Right cardiac atrium (tissue), 5 donors: Measurements from ENCODE around the gene IL18R1. TPM values are rescaled to one million over a fixed set of nuclear protein-coding genes. Genes with fewer than 3 reads are reported as not detected.

Source experiments
- ATAC-seq, 2 donors: fragments of 200-7000 bp; cut with Tn5 transposase; one replicate each; pipeline versions ENCODE4 v1.8.0 to v1.9.1; 2020; ENCODE audit warnings: moderate library complexity in 2 of 2, mild to moderate bottlenecking in 1 of 2
- DNase-seq, 3 donors: peaks; one replicate each; pipeline ENCODE4 v3.0.0-alpha.2; 2020
- H3K27ac ChIP-seq: one replicate; pipeline ENCODE4 v1.5.1; 2013; ENCODE audit warnings: mild to moderate bottlenecking, low read length, control low read depth, moderate library complexity
- H3K27me3 ChIP-seq: one replicate; pipeline ENCODE4 v1.6.1; 2013; ENCODE audit not compliant: control insufficient read depth, insufficient read depth
- H3K4me1 ChIP-seq: one replicate; pipeline ENCODE4 v1.6.1; 2013; ENCODE audit warnings: low read length; ENCODE audit not compliant: control insufficient read depth, insufficient read depth
- H3K4me3 ChIP-seq: one replicate; pipeline ENCODE4 v1.5.1; 2013; ENCODE audit warnings: low read length, control low read depth
- H3K9me3 ChIP-seq: one replicate; pipeline ENCODE4 v1.6.1; 2013; ENCODE audit warnings: low read length; ENCODE audit not compliant: control insufficient read depth
- WGBS: extraction: QIAGEN DNeasy Blood & Tissue Kit; methylation state at CpG from one replicate; pipeline ENCODE4 v1.1.7; 2013; 5-methylcytosine and 5-hydroxymethylcytosine counted together
- intact Hi-C, 4 donors: fragments of 100-400 bp; cut with DNase I; formaldehyde crosslinking; loops; one replicate each; pipeline versions ENCODE4 v1.11.0 to v1.14.0; 2022 to 2023
- polyA plus RNA-seq: library from polyadenylated mRNA; stranded (reverse); fragments of 200-250 nt; gene quantifications from one replicate; pipeline ENCODE4 v1.2.3, GENCODE V29; 2013
- total RNA-seq, 4 donors: library from RNA; stranded (reverse); fragmentation: NEBNext Ultra II Directional; extraction: Animal tissue kit (Norgen Biotek cat#: 25700); gene quantifications; one replicate each; pipeline ENCODE4 v1.2.1, GENCODE V29; 2021
- donor health status: healthy with polysubstance abuse.
- donor health status: DM: no; HTN: yes; CAD: no.
- donor health status: DM: no; HTN: no; CAD: no.
- donor health status: DM: no; HTN: yes; CAD: no; lungs with severe emphysema.
- donor health status: DM: yes; HTN: yes; CAD: no.

Gene IL18R1
- total and polyA plus RNA-seq, 5 donors, result 2.2 to 8.1 (median 2.9) TPM

GRCh38 chr2:102391565-102391964 is 36.0 kb downstream of the IL18R1 start:
- Histone ChIP-seq H3K4me3 (no peak overlapping the region), H3K27ac (no peak overlapping the region), H3K4me1 (no peaks in the 10 kb centered on the region), H3K27me3 (no peaks in the 10 kb centered on the region), H3K9me3 (no peaks in the 10 kb centered on the region)
- no peak for DNase-seq
- 78% methylated on average over 2 of the region's 2 CpGs for WGBS
- ATAC-seq, result no peak
- intact Hi-C loops, result no loop called here

GRCh38 chr2:102392096-102392495 is 36.5 kb downstream of the IL18R1 start:
- Histone ChIP-seq H3K27ac (no peak overlapping the region), H3K4me1 (no peaks in the 10 kb centered on the region), H3K27me3 (no peaks in the 10 kb centered on the region), H3K4me3 (no peak overlapping the region), H3K9me3 (no peaks in the 10 kb centered on the region)
- ATAC-seq (no peak), DNase-seq (no peak)
- WGBS, result 77% methylated on average over 3 of the region's 3 CpGs
- intact Hi-C loops, result no loop called here

- no peaks in the 10 kb centered on the region for H3K4me1 ChIP-seq
- no peaks in the 10 kb centered on the region for H3K9me3 ChIP-seq
- H3K27ac ChIP-seq, result no peak overlapping the region
- H3K4me3 ChIP-seq, result no peak overlapping the region
- 30% methylated on average over 1 of the region's 1 CpG for whole genome bisulfite sequencing
- no peak for DNase-seq
- intact Hi-C loops, result no loop called here
- no peak for ATAC-seq
- no peaks in the 10 kb centered on the region for H3K27me3 ChIP-seq
Observed at GRCh38 chr2:102392942-102393341, 37.3 kb downstream of the IL18R1 start.

GRCh38 chr2:102396012-102396411 is 40.4 kb downstream of the IL18R1 start:
- ATAC-seq (no peak), DNase-seq (no peak)
- whole genome bisulfite sequencing, result 65% methylated on average over 2 of the region's 2 CpGs
- H3K27me3 ChIP-seq, result no peaks in the 10 kb centered on the region
- intact Hi-C loops, result no loop called here
- no peaks in the 10 kb centered on the region for H3K9me3 ChIP-seq
- no peak overlapping the region for H3K27ac ChIP-seq
- no peaks in the 10 kb centered on the region for H3K4me1 ChIP-seq
- H3K4me3 ChIP-seq, result no peak overlapping the region

- no peak for ATAC-seq
- intact Hi-C loops, result no loop called here
- no peaks in the 10 kb centered on the region for H3K9me3 ChIP-seq
- no peak overlapping the region for H3K4me3 ChIP-seq
- DNase-seq, result no peak
- no peak overlapping the region for H3K27ac ChIP-seq
- no peaks in the 10 kb centered on the region for H3K4me1 ChIP-seq
- 65% methylated on average over 6 of the region's 6 CpGs for WGBS
- no peaks in the 10 kb centered on the region for H3K27me3 ChIP-seq
Observed at GRCh38 chr2:102397209-102397608, 41.6 kb downstream of the IL18R1 start.

GRCh38 chr2:102399499-102400141 is 44.0 kb downstream of the IL18R1 start:
- no peaks in the 10 kb centered on the region for H3K9me3 ChIP-seq
- H3K4me3 ChIP-seq, result no peak overlapping the region
- no peak overlapping the region for H3K27ac ChIP-seq
- DNase-seq, result no peak
- no peak for ATAC-seq
- H3K27me3 ChIP-seq, result no peaks in the 10 kb centered on the region
- intact Hi-C loops, result no loop called here
- H3K4me1 ChIP-seq, result no peaks in the 10 kb centered on the region
- WGBS, result 85% methylated on average over 7 of the region's 7 CpGs

- intact Hi-C loops, result no loop called here
- Histone ChIP-seq H3K27ac (no peak overlapping the region), H3K4me1 (no peaks in the 10 kb centered on the region), H3K4me3 (no peak overlapping the region), H3K9me3 (no peaks in the 10 kb centered on the region), H3K27me3 (no peaks in the 10 kb centered on the region)
- ATAC-seq (no peak), DNase-seq (no peak)
Observed at GRCh38 chr2:102401456-102401855, 45.9 kb downstream of the IL18R1 start.

- intact Hi-C loops, result no loop called here
- no peak for ATAC-seq
- Histone ChIP-seq H3K27ac (no peak overlapping the region), H3K9me3 (no peaks in the 10 kb centered on the region), H3K4me1 (no peaks in the 10 kb centered on the region), H3K4me3 (no peak overlapping the region), H3K27me3 (no peaks in the 10 kb centered on the region)
- no peak for DNase-seq
- WGBS, result 89% methylated on average over 2 of the region's 2 CpGs
Observed at GRCh38 chr2:102401865-102402264, 46.3 kb downstream of the IL18R1 start.

- no peak for DNase-seq
- WGBS, result 93% methylated on average over 3 of the region's 3 CpGs
- no peak for ATAC-seq
- intact Hi-C loops, result no loop called here
- Histone ChIP-seq H3K27me3 (no peaks in the 10 kb centered on the region), H3K27ac (no peak overlapping the region), H3K4me1 (no peaks in the 10 kb centered on the region), H3K9me3 (no peaks in the 10 kb centered on the region), H3K4me3 (no peak overlapping the region)
Observed at GRCh38 chr2:102410952-102411351, 55.4 kb downstream of the IL18R1 start.

- no peak overlapping the region for H3K4me3 ChIP-seq
- DNase-seq, result no peak
- WGBS, result 81% methylated on average over 3 of the region's 3 CpGs
- no peaks in the 10 kb centered on the region for H3K9me3 ChIP-seq
- intact Hi-C loops, result no loop called here
- no peaks in the 10 kb centered on the region for H3K27me3 ChIP-seq
- no peaks in the 10 kb centered on the region for H3K4me1 ChIP-seq
- no peak overlapping the region for H3K27ac ChIP-seq
- ATAC-seq, result no peak
Observed at GRCh38 chr2:102412199-102412598, 56.6 kb downstream of the IL18R1 start.

GRCh38 chr2:102417946-102418345 is 62.4 kb downstream of the IL18R1 start:
- ATAC-seq (no peak), DNase-seq (no peak)
- intact Hi-C loops, result no loop called here
- H3K4me1 ChIP-seq, result no peaks in the 10 kb centered on the region
- no peaks in the 10 kb centered on the region for H3K9me3 ChIP-seq
- no peak overlapping the region for H3K4me3 ChIP-seq
- WGBS, result 85% methylated on average over 1 of the region's 1 CpG
- H3K27ac ChIP-seq, result no peak overlapping the region
- H3K27me3 ChIP-seq, result no peaks in the 10 kb centered on the region

- ATAC-seq, result no peak
- intact Hi-C loops, result no loop called here
- Histone ChIP-seq H3K4me1 (no peaks in the 10 kb centered on the region), H3K4me3 (no peak overlapping the region), H3K9me3 (no peaks in the 10 kb centered on the region), H3K27ac (no peak overlapping the region), H3K27me3 (no peaks in the 10 kb centered on the region)
- WGBS, result 56% methylated on average over 2 of the region's 2 CpGs
- no peak for DNase-seq
Observed at GRCh38 chr2:102418421-102418961, 62.9 kb downstream of the IL18R1 start.
